Neural crest cell (in vitro differentiated cells): Measurements from ENCODE around the gene IL1A. TPM values are rescaled to one million over a fixed set of nuclear protein-coding genes. Genes with fewer than 3 reads are reported as not detected.
A peak's percentile ranks its signal among the peaks of the same experiment; 100 is the strongest.

ENCODE experiments used
- DNase-seq: peaks from one replicate; pipeline ENCODE4 v3.0.0; 2021; ENCODE audit warnings: low read depth, mixed read lengths, low spot score
- H3K27ac Mint-ChIP-seq: one replicate; pipeline ENCODE4 v1.8.0; 2021; ENCODE audit warnings: mild to moderate bottlenecking, mixed read lengths; ENCODE audit not compliant: unreplicated experiment
- H3K27me3 Mint-ChIP-seq: 2 replicates; pipeline ENCODE4 v1.8.0; 2021; ENCODE audit warnings: low read depth, mild to moderate bottlenecking, mixed read lengths
- H3K36me3 Mint-ChIP-seq: 2 replicates; pipeline ENCODE4 v1.8.0; 2021; ENCODE audit warnings: low read depth, mild to moderate bottlenecking, mixed read lengths
- H3K4me1 Mint-ChIP-seq: 2 replicates; pipeline ENCODE4 v1.8.0; 2021; ENCODE audit warnings: mixed read lengths
- H3K4me3 Mint-ChIP-seq: one replicate; pipeline ENCODE4 v1.8.0; 2021; ENCODE audit warnings: mild to moderate bottlenecking, mixed read lengths
- H3K9me3 Mint-ChIP-seq: 2 replicates; pipeline ENCODE4 v1.8.0; 2021; ENCODE audit warnings: mixed read lengths
- total RNA-seq: library from RNA; stranded (reverse); gene quantifications from 2 replicates; pipeline ENCODE4 v1.2.1, GENCODE V29; 2021
- TF ChIP-seq, protein P1 (sequence below): fragments of 200-600 bp; sonication (generic); conservative IDR thresholded peaks from 2 replicates; pipeline ENCODE4 v1.5.0; 2021; ENCODE audit warnings: antibody characterized with exemption, mild to moderate bottlenecking

Gene IL1A
- total RNA-seq, 1 donor from 2014 or later, result not detected

GRCh38 chr2:112751451-112752197 is 32.7 kb downstream of the IL1A start:
- H3K9me3 Mint-ChIP-seq, result no peaks in the 10 kb centered on the region
- peaks cover 22% of the 10 kb centered on the region for H3K36me3 Mint-ChIP-seq
- no peak for DNase-seq
- no peaks in the 10 kb centered on the region for H3K27me3 Mint-ChIP-seq
- H3K27ac Mint-ChIP-seq, result no peak overlapping the region
- no peak overlapping the region for H3K4me3 Mint-ChIP-seq
- TF ChIP-seq, protein P1, sequence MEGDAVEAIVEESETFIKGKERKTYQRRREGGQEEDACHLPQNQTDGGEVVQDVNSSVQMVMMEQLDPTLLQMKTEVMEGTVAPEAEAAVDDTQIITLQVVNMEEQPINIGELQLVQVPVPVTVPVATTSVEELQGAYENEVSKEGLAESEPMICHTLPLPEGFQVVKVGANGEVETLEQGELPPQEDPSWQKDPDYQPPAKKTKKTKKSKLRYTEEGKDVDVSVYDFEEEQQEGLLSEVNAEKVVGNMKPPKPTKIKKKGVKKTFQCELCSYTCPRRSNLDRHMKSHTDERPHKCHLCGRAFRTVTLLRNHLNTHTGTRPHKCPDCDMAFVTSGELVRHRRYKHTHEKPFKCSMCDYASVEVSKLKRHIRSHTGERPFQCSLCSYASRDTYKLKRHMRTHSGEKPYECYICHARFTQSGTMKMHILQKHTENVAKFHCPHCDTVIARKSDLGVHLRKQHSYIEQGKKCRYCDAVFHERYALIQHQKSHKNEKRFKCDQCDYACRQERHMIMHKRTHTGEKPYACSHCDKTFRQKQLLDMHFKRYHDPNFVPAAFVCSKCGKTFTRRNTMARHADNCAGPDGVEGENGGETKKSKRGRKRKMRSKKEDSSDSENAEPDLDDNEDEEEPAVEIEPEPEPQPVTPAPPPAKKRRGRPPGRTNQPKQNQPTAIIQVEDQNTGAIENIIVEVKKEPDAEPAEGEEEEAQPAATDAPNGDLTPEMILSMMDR, result no peak
- peaks cover 16% of the 10 kb centered on the region for H3K4me1 Mint-ChIP-seq

- H3K27me3 Mint-ChIP-seq, result no peaks in the 10 kb centered on the region
- H3K9me3 Mint-ChIP-seq, result no peaks in the 10 kb centered on the region
- TF ChIP-seq, protein P1, result no peak
- no peak overlapping the region for H3K4me3 Mint-ChIP-seq
- peaks cover 21% of the 10 kb centered on the region for H3K36me3 Mint-ChIP-seq
- DNase-seq, result no peak
- peaks cover 16% of the 10 kb centered on the region for H3K4me1 Mint-ChIP-seq
- H3K27ac Mint-ChIP-seq, result no peak overlapping the region
These were observed 33.8 kb downstream of the IL1A start for GRCh38 chr2:112750560-112750843.

- Mint-ChIP-seq H3K9me3 (no peaks in the 10 kb centered on the region), H3K4me1 (peaks cover 16% of the 10 kb centered on the region), H3K27me3 (no peaks in the 10 kb centered on the region), H3K4me3 (no peak overlapping the region), H3K27ac (peak overlapping the region; percentile 88), H3K36me3 (peaks cover 19% of the 10 kb centered on the region)
- TF ChIP-seq, protein P1, result peak; percentile 98
- DNase-seq, result peak; percentile 83
These were observed 34.3 kb downstream of the IL1A start for GRCh38 chr2:112749755-112750559.

DNA sequence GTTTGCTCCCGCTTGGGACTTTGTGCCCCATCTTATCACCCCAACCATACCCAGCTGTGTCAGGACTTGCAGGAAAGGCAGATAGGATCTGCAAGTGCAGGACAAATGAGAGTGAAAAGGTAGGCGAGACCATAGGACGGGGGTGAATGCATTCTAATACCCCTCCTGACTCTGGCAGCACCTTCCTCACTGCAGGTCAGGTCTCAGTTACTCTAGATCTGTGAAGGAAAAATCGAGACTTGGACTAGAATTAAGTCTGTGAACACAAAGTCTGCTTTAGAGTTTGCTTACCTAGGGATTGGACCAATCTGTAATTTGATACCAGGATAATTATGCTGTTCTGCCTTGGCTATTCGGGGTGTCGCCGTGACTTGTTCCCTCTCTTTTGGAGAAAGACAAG is 43.8 kb downstream of the IL1A start:
- TF ChIP-seq, protein P1, result no peak
- Mint-ChIP-seq H3K9me3 (no peaks in the 10 kb centered on the region), H3K4me1 (no peaks in the 10 kb centered on the region), H3K27ac (no peak overlapping the region), H3K4me3 (no peak overlapping the region), H3K27me3 (no peaks in the 10 kb centered on the region), H3K36me3 (peaks cover 13% of the 10 kb centered on the region)
- no peak for DNase-seq

DNA sequence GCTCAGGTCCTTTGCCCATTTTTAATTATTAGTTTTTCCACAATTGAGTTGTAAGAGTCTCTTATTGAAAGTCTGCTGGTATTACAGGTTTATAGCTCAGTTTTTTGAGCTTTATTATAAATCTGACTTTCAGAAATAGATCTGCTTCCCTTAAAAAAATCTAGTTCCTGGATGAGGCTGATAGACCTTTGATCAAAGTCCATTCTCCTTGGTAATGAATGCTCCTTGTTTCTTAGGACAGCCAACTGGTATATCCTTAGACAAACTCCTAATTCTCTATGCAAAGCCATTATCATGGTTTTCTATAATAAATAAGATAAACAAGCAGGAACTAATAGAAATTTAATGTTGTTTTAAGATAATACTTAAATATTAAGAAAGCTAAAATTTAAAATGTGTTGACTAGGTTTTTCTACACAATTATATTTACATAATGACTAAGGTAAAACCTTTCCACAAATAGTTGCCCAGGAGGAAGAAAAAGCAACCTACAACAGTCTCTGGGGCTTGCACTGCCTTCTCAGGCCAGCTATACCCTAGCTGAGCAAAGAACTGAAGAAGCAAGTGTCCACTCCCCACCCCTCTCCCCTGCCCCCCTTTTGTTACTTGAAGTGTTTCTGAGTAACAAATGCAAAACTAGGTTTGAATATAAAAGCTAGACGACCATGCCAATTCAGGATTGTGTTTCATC is 46.6 kb downstream of the IL1A start:
- H3K4me3 Mint-ChIP-seq, result no peak overlapping the region

More for the DNA sequence above, 46.6 kb downstream of the IL1A start:
- Mint-ChIP-seq H3K27ac (no peak overlapping the region), H3K4me1 (no peaks in the 10 kb centered on the region), H3K27me3 (no peaks in the 10 kb centered on the region), H3K36me3 (peaks cover 9% of the 10 kb centered on the region), H3K9me3 (no peaks in the 10 kb centered on the region)
- TF ChIP-seq, protein P1, result no peak
- DNase-seq, result no peak
